OCI-LY1 (cell line): ENCODE data around the gene NRROS.

Source experiments
- CTCF ChIP-seq: fragments of 200-600 bp; sonication (generic), shearing (Covaris generic); IDR thresholded peaks from 2 replicates; pipeline ENCODE4 v1.5.1; 2017; ENCODE audit warnings: mild to moderate bottlenecking, antibody characterized with exemption, low read length, moderate library complexity, mixed read lengths
- EZH2 ChIP-seq: fragments of 200-600 bp; sonication (generic), shearing (Covaris generic); IDR thresholded peaks from 2 replicates; pipeline ENCODE4 v1.8.0; 2017; ENCODE audit warnings: borderline replicate concordance, mixed run types, mild to moderate bottlenecking, antibody characterized with exemption, low read length, moderate library complexity, mixed read lengths

- TF ChIP-seq EZH2, result no peak
- TF ChIP-seq CTCF, result no peak
These were observed 56.3 kb downstream of the NRROS start for GRCh38 chr3:196695849-196696226.
